ENCODE data around the gene BMP7.

Gene BMP7

DNA sequence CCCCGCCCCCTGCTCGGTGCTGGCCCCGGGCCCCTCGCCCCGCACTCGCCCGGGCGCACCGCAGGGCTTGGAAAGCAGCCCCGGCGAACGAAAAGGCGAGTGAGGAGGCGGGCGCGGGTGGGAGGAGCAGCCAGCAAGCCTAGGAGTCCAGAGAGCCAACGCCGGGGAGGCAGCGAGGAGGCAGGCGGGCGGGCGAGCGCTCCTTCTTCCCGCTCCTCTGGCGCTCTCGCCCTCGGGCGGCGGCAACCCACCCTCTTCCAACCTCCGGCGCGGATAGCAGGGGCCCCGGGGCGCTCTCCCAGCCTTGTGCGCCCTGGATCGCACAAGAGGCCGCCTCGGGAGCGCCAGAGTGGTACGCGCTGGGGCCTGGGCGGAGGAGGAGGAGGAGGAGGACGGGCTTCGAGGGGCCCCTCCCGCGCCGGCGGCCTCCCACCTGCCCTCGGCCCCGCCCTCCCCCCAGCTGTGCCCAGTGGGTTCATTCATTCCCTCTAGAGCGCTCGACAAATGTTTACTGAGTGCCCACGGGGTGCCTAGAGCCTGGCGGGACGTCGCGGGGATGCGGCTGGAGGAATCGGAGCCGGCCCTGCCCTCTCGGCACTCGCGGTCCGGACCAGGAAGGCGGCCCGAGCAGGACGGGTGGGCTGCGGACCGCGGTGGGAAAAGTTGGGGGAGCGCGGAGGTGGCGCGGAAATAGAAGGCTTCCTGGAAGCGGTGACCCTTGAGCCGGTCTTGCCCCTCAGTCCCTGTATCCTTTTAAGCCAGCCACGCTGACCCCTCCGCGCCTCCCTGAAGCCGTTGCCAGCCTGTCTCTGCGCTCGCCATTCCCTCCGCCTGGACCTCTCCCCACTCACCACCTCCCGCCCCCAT lies at the start of gene BMP7:
Gene BMP7, minus strand, starts transcription at position 351 of the 867 bp plus-strand sequence. CDS start 519 bp downstream, outside the sequence.
- DNase-seq (ENCODE audit: low read depth, low spot score), result peak; percentile 60

GRCh38 chr20:57315976-57316480 lies 49.6 kb upstream of the BMP7 start:
- DNase-seq (ENCODE audit: low read depth, low spot score), result no peak

DNA sequence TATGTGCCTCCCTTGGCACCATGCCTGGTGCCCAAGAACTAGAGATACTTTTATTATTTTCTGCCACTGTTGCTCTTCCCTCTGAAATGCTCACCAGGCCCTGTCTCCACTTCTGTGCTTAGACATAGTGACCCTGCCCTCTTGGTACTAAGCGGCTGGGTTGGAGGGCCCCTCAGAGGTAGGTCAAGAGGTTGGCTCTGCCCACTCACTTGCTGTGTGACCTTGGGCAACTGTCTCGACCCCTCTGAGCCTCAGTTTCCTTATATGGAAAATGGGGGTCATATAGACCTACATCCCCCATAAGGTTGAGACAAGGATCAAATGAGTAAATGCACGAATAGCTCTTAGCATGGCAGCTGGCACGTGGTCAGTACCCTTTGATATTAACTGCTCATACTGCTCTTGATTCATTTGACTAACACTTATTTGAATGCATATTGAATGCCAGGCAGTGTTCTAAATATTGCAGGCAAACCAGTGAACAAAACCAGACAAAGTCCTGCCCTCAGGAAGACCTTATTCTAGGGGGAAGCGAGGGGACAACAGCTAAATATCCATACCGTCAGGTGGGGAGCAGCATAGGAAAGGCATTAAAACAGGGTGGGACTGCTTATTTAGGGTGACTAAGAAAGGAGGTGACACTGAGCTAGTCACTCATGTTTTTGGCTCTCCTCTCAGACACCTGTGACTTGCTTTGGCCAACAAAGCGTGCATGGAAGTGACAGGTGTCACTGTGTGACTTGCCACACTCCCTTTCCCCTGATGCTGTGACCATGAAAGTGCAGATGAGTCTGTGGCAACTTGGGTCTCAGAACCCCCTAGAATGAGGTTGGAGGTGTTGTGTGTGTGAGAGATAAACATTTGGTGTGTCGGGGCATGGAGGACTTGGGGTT lies 48.9 kb upstream of the BMP7 start:
- no peak for DNase-seq (ENCODE audit: low read depth, low spot score)

DNA sequence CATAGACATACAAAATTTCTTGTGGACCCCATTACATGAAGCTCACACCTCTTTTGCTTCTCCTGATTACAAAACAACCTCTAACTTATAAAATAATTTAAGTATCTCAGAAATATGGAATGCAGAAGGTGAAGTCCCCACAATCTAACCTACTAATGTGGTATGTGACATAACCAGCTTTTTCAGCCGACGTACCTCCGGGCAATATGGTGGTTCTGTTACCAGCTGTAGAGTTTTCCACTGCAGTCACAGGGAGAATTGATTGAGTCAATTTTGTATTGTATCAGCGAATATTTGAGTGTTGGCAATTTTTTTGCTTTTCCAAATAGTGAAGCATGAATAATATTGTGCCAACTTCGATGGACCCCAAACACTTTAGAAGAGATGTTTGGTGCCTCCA lies 47.5 kb upstream of the BMP7 start:
- no peak for DNase-seq (ENCODE audit: low read depth, low spot score)

GRCh38 chr20:57313230-57313629 lies 46.8 kb upstream of the BMP7 start:
- no peak for DNase-seq (ENCODE audit: low read depth, low spot score)

DNA sequence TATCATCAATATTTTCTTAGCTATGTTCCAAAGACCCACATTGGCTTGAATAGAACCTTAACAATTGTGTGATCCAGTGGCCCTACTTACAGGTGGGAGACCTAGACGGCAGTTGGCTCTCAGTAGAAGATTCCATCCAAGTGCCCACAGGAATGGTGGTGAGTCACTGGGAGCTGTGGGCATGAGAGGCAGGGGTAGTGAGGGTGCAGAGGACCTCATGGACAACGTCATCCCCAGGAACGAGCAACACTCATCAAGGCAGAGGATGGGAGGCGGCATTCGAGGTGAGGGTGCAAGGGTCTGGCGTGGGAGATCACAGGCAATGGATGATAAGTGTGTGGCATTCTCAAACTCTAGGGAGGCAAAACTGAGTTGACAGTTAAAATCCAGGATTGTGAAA lies 45.7 kb upstream of the BMP7 start:
- no peak for DNase-seq (ENCODE audit: low read depth, low spot score)

DNA sequence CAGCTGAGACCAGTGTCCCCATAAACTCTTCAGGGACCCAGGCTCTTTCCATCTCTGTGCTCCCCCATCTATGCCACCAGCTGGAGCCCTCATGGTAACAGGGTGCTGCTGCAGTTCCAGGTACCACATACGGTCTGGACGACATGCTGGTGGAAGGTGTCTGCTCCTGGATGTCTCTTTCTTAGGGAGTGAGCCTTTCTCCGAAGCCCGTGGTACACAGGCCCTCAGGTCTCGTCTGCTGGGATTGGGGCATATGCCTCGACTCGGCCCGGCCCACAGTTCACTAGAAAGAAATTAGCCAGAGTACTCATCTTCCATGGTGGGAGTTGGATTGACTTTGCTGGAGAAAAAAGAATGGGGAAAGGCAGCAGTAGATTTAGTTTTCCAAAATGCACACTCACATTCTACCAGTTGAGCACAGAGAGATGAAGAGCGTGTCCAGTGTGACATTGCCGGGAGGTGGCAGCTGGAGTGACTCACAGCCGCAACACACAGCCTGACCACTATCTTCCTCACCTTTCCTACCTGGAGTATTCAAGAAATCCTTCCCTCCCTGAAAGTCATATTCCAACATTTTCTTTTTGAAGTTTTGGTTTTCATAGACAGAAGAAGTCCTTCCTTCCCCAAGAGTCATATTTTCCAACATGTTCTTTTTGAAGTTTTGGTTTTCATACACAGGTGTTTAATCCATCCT lies 44.5 kb upstream of the BMP7 start:
- no peak for DNase-seq (ENCODE audit: low read depth, low spot score)

- no peak for DNase-seq (ENCODE audit: low read depth, low spot score)
Measured at GRCh38 chr20:57309544-57310115, 43.2 kb upstream of the BMP7 start.

DNA sequence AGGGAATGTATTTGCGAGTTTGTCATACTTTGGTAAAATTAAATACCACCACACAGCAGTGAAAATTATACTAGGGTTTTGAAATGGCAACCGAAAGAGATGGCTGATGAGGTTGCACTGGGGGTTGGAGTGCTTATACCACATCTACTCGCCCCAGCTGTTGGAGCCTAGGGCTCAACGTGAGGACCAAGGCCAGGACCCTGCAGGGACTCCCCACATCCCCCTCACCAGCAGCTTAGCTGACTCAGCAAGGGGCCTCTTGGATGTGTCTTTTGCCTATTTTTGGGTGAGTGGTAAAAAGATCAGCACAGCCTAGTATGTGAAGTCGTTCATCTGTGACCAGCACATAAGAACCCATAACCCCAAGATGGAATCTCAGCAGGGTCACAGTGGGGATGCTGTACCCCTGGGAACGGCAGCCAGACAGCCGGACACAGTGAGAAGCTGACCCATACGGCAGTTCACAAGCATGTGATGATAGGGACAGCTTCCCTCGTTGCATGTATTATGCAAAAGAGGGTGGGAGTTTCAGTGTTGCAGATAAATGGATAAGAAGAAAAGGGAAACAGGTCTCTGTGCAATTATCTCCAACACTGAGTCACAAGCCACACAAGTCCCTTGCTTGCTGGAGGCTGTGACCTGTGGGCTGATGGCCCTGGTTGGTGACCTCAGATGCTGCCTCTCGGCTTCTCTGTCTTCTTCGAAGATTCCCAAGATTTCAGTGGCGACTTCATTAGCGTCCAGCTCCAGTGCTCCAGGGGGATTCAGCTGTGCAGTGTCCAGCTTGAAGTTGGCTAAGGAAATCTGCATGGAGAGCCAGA lies 42.2 kb upstream of the BMP7 start:
- DNase-seq (ENCODE audit: low read depth, low spot score), result no peak

DNA sequence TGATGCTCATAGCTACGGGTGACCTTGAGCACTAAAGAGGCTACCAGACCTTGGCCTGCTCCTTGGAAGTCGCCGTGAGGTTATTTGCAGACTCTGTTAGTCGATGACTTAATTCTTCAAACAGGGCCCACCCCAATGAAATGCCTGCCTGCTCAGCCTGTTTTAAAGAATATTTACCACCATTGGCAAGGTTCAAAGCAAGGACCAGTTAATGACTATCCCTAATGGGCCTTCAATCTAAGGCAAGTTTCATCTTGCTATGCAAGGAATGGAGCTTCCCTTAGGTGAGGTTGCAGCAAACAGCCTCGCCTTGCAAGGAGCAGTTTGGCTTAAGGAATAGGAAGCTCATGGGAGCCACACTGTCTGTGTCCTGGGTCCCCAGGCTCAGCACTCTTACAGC lies 40.3 kb upstream of the BMP7 start:
- no peak for DNase-seq (ENCODE audit: low read depth, low spot score)

DNA sequence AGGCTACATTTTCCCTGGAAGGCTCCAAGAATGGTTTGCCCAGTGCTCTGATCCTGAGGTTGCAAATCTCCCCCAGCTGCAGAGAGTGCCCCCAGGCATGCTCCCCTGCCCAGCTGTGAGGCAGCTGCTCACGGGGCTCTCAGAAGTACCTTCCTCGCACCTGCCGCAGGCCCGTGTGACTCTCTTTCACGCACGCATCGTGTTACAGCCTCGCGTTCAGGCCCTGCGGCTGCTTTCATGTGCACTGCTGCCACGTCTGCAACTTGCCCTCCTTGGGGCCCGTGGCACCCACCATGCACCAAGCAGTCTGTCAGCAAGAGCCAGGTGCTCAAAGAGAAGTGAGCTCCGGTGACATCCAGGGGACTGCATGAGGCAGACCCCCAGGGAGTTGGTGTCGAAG lies 34.6 kb upstream of the BMP7 start:
- DNase-seq (ENCODE audit: low read depth, low spot score), result no peak

DNA sequence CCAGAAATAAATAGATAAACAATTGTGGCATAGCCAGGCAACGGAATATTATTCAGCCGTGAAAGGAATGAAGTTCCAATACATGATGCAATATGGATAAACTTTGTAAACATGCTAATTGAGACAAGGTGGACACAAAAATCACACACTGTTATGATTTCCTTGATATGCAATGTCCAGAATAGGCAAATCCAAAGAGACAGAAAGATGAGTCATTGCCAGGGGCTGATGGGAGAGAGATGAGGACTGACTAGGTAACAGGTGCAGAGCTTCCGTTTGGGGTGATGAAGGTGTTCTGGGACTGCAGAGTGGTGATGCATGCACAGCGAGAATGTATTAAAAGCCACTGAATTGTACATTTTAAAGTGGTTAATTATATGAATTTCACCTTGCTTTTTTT lies 32.0 kb upstream of the BMP7 start:
- DNase-seq (ENCODE audit: low read depth, low spot score), result no peak

DNA sequence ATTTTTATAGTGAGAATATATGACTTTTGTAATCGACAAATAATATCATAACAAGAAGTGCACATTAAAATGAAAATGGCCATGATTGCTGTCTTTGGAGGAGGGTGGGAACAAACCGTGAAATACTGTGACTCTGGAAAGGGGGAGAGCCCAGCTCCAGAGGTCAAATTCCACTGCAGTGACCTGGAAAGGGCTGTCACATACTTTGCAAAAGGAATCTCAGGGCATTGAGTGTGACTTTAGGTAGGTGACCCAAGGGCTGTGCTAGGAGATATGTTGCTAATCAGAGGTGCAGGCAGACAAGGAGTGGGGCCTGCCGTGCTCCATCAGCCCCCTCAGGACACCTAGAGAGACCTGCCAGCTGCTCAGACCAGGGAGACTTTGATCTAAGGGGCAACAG lies 28.1 kb upstream of the BMP7 start:
- DNase-seq (ENCODE audit: low read depth, low spot score), result no peak

GRCh38 chr20:57293995-57294394 lies 27.6 kb upstream of the BMP7 start:
- no peak for DNase-seq (ENCODE audit: low read depth, low spot score)

GRCh38 chr20:57292611-57293010 lies 26.2 kb upstream of the BMP7 start:
- no peak for DNase-seq (ENCODE audit: low read depth, low spot score)

GRCh38 chr20:57291694-57292093 lies 25.3 kb upstream of the BMP7 start:
- no peak for DNase-seq (ENCODE audit: low read depth, low spot score)

GRCh38 chr20:57291003-57291402 lies 24.6 kb upstream of the BMP7 start:
- no peak for DNase-seq (ENCODE audit: low read depth, low spot score)

DNA sequence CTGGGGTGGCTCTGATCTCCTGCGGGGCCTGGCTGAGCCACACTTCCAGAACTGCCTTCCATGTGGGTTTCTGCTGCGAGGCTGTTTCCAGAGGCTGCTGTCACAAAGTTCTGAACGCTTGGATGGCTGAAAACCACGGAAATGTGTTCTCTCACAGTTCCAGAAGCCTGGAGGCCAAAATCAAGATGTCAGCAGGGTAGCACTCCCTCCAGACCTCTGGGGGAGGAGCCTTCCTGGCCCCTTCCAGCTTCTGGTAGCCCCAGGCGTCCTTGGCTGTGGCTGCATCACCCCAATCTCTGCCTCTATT lies 23.7 kb upstream of the BMP7 start:
- peak; percentile 18 for DNase-seq (ENCODE audit: low read depth, low spot score)

- peak; percentile 10 for DNase-seq (ENCODE audit: low read depth, low spot score)
Measured at GRCh38 chr20:57289391-57290177, 23.1 kb upstream of the BMP7 start.

- DNase-seq (ENCODE audit: low read depth, low spot score), result no peak
Measured at GRCh38 chr20:57288651-57289277, 22.3 kb upstream of the BMP7 start.

All from astrocyte of the hippocampus (primary cell).